Measurements from ENCODE around the gene HNRNPK.

Gene HNRNPK

GRCh38 chr9:83979812-83980394 lies at the start of gene HNRNPK:
Gene HNRNPK, minus strand, starts transcription at chr9:83980215. Its CDS starts 1,963 bp downstream, at chr9:83978252.
- H3K4me3 ChIP-seq (replicated peaks; ENCODE audit: low read depth, low read length): peak within 1 kb of the TSS; percentile 75
- peak; percentile 99 for DNase-seq (ENCODE audit: low read depth)
- TF ChIP-seq CTCF (IDR thresholded peaks at IDR 0.05; ENCODE audit: low read length, missing control alignments): no peak

DNA sequence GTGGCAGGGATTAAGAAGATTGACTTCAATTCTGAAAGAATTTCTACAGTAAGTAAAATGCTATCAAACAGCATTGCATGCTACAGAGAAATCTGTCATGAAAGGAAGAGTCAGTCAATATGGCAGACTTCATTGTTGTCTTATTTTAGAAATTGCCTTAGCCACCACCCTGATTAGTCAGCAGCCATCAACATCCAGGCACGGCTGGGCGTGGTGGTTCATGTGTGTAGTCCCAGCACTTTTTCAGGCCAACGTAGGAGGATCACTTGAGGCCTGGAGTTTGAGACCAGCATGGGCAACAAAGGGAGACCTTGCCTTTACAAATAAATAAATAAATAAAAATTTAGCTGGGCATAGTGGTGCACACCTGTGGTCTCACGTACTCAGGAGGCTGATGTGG lies 47.2 kb upstream of the HNRNPK start:
- no peak for DNase-seq (ENCODE audit: low read depth)
- TF ChIP-seq CTCF (IDR thresholded peaks at IDR 0.05; ENCODE audit: low read length, missing control alignments): no peak
- H3K4me3 ChIP-seq (replicated peaks; ENCODE audit: low read depth, low read length): no peak overlapping the region

- no peak for TF ChIP-seq CTCF (IDR thresholded peaks at IDR 0.05; ENCODE audit: low read length, missing control alignments)
- H3K4me3 ChIP-seq (replicated peaks; ENCODE audit: low read depth, low read length): no peak overlapping the region
- DNase-seq (ENCODE audit: low read depth): no peak
Measured at GRCh38 chr9:84024041-84024575, 44.1 kb upstream of the HNRNPK start.

DNA sequence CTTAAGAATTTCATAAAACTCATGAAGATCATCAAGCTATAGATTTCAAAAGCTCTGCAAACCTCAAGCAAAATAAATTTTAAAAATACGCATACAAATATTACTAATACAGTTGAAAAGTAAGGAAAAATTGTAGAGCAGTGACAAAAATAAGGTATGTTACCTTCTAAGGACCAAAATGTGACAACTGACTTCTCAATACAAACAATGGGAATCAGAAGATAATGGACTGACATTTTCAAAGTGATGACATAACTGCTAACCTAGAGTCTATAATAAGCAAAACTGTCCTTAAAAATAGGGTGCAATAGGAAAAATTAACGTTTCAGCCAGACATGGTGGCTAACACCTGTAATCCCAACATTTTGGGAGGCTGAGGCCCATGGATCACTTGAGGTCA lies 27.6 kb upstream of the HNRNPK start:
- TF ChIP-seq CTCF (IDR thresholded peaks at IDR 0.05; ENCODE audit: low read length, missing control alignments): no peak
- H3K4me3 ChIP-seq (replicated peaks; ENCODE audit: low read depth, low read length): no peak overlapping the region
- DNase-seq (ENCODE audit: low read depth): no peak

- no peak for TF ChIP-seq CTCF (IDR thresholded peaks at IDR 0.05; ENCODE audit: low read length, missing control alignments)
- no peak for DNase-seq (ENCODE audit: low read depth)
- no peak overlapping the region for H3K4me3 ChIP-seq (replicated peaks; ENCODE audit: low read depth, low read length)
Measured at GRCh38 chr9:84003246-84003645, 23.2 kb upstream of the HNRNPK start.

GRCh38 chr9:84002344-84002743 lies 22.3 kb upstream of the HNRNPK start:
- peak; percentile 31 for DNase-seq (ENCODE audit: low read depth)
- H3K4me3 ChIP-seq (replicated peaks; ENCODE audit: low read depth, low read length): peak overlapping the region; percentile 19
- TF ChIP-seq CTCF (IDR thresholded peaks at IDR 0.05; ENCODE audit: low read length, missing control alignments): no peak

DNA sequence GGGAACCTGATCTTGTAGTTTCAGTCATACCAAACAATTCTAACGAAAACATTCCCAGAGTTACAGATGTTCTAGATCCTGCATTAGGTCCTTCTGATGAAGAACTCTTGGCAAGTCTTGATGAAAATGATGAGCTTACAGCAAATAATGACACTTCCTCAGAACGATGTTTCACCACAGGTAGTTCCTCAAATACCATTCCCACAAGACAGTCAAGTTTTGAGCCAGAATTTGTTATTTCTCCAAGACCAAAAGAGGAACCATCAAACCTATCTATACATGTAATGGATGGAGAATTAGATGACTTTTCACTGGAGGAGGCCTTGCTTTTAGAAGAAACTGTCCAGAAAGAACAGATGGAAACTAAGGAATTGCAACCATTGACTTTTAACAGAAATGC lies 21.6 kb upstream of the HNRNPK start:
- DNase-seq (ENCODE audit: low read depth): no peak

More for the DNA sequence above, 21.6 kb upstream of the HNRNPK start:
- TF ChIP-seq CTCF (IDR thresholded peaks at IDR 0.05; ENCODE audit: low read length, missing control alignments): no peak
- H3K4me3 ChIP-seq (replicated peaks; ENCODE audit: low read depth, low read length): no peak overlapping the region

All from fibroblast of pulmonary artery (primary cell).